ENCODE results near the gene IGFBP5. TPM values are rescaled to one million over a fixed set of nuclear protein-coding genes. Genes with fewer than 3 reads are reported as not detected.
A peak's percentile ranks its signal among the peaks of the same experiment; 100 is the strongest.

IGFBP5 gene
- total RNA-seq, 1 experiment from 2014 or later: 0.24 TPM

GRCh38 chr2:216716109-216716508 is 20.8 kb upstream of the IGFBP5 start:
- in situ Hi-C loops (cut with HindIII; ENCODE audit: low sequenced_read_pairs): no loop called here
- DNase-seq (ENCODE audit: low spot score): no peak

DNA sequence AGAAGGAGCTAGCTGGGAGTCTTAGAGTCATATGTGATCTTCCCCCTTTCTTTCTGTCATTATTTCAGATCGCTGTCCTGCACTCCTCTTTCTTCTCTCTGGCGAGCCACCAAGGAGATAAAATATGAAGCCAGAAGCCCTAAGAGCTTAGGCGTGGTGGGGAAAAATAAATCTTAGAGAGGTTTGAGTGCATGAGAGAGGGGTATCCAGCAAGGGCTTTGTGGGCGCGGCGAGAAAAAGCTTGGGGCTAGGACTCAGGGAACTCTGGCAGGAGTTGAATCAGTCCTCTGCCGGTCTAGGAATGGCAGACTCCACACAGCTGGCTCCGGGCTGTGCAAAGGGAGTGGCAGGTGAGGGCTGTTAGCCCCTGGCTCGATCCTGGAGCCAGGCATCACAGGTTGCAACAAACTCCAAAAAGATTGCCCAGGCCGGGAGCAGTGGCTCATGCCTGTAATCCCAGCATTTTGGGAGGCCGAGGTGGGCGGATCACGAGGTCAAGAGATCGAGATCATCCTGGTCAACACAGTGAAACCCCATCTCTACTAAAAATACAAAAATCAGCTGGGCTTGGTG is 20.1 kb upstream of the IGFBP5 start:
- in situ Hi-C loops (cut with HindIII; ENCODE audit: low sequenced_read_pairs): no loop called here

GRCh38 chr2:216714376-216714775 is 19.0 kb upstream of the IGFBP5 start:
- in situ Hi-C loops (cut with HindIII; ENCODE audit: low sequenced_read_pairs): no loop called here
- no peak for DNase-seq (ENCODE audit: low spot score)

More for the DNA sequence above, 20.1 kb upstream of the IGFBP5 start:
- DNase-seq (ENCODE audit: low spot score): no peak

GRCh38 chr2:216713691-216714336 is 18.5 kb upstream of the IGFBP5 start:
- peak; percentile 8 for DNase-seq (ENCODE audit: low spot score)
- in situ Hi-C loops (cut with HindIII; ENCODE audit: low sequenced_read_pairs): no loop called here

GRCh38 chr2:216711348-216711747 is 16.0 kb upstream of the IGFBP5 start:
- in situ Hi-C loops (cut with HindIII; ENCODE audit: low sequenced_read_pairs): no loop called here
- no peak for DNase-seq (ENCODE audit: low spot score)

GRCh38 chr2:216710551-216711301 is 15.4 kb upstream of the IGFBP5 start:
- in situ Hi-C loops (cut with HindIII; ENCODE audit: low sequenced_read_pairs): no loop called here
- no peak for DNase-seq (ENCODE audit: low spot score)

GRCh38 chr2:216702756-216703155 is 7.4 kb upstream of the IGFBP5 start:
- no peak for DNase-seq (ENCODE audit: low spot score)
- in situ Hi-C loops (cut with HindIII; ENCODE audit: low sequenced_read_pairs): no loop called here

- DNase-seq (ENCODE audit: low spot score): no peak
- in situ Hi-C loops (cut with HindIII; ENCODE audit: low sequenced_read_pairs): no loop called here
Observed at GRCh38 chr2:216701544-216701943, 6.2 kb upstream of the IGFBP5 start.

- in situ Hi-C loops (cut with HindIII; ENCODE audit: low sequenced_read_pairs): no loop called here
- no peak for DNase-seq (ENCODE audit: low spot score)
Observed at GRCh38 chr2:216700781-216701180, 5.4 kb upstream of the IGFBP5 start.

DNA sequence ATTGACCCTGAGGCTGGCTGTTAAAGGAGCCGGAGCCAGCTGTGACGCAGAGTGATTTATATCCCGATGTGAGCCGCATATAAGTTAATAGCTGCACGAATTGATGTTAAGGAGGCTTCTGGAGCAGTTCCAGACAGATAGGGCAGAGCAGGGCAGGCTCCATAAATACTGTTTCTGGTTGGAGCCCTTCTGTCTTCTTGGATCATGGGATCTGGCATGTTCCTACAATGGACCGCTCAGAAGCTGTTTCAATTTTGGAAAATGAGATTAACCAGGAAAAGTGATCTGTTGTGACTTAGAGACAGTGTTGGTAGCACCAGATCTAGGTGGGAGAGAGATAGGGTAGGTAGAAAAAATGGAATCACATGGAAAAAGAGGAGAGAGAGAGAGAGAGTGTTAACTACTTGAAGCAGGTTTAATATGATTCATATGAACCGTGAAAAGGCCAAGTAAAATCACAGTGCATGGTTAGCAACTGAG is 4.8 kb upstream of the IGFBP5 start:
- in situ Hi-C loops (cut with HindIII; ENCODE audit: low sequenced_read_pairs): no loop called here
- DNase-seq (ENCODE audit: low spot score): no peak

DNA sequence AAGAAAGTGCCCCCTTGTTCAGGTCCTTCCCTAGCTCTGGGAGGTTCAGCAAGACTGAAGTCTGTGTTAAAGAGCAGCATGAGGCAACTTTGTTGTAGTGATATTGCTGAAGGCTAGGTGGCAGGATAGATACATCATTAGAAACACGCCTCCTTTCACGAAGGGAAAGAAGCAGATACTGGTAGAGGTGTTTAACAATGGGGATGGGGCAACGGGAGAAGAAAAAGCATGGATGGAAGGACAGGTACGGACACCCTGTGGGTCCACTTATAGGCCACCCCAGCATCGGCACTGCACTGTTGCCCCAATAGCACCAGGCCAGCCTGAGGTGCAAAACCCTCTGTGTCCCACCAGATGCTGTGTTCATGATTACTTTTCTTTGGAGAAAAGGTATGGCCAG is 3.5 kb upstream of the IGFBP5 start:
- in situ Hi-C loops (cut with HindIII; ENCODE audit: low sequenced_read_pairs): loop anchor here (25.0 kb wide), 1 partner anchor 813 kb away; no protein-coding TSS in a partner anchor

DNA sequence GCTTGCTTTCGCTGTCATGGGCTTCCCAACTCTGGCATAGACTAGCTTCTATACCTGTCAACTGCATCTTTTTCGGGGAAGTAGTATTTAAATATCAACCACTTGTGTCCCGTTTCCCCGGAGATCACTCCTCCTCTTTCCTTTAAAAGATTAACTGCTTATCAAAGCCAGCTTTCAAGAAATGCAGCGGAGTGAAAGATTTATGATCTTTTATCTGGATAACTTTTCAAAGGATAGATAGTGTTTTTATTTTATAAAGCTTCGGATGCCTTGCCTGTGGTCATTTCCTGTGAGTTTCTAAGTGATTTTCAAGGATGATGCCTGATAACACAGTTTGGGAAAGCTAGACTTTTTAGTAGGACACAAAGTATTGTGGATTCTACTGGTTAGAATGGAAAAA is 2.9 kb upstream of the IGFBP5 start:
- DNase-seq (ENCODE audit: low spot score): peak; percentile 23
- in situ Hi-C loops (cut with HindIII; ENCODE audit: low sequenced_read_pairs): loop anchor here (25.0 kb wide), 1 partner anchor 814 kb away; no protein-coding TSS in a partner anchor

More for the DNA sequence above, 3.5 kb upstream of the IGFBP5 start:
- DNase-seq (ENCODE audit: low spot score): peak; percentile 89

GRCh38 chr2:216696751-216697560 is 1.6 kb upstream of the IGFBP5 start:
- in situ Hi-C loops (cut with HindIII; ENCODE audit: low sequenced_read_pairs): loop anchor here (25.0 kb wide), 1 partner anchor 815 kb away; no protein-coding TSS in a partner anchor
- peak; percentile 73 for DNase-seq (ENCODE audit: low spot score)

- peak; percentile 58 for DNase-seq (ENCODE audit: low spot score)
- in situ Hi-C loops (cut with HindIII; ENCODE audit: low sequenced_read_pairs): loop anchor here (25.0 kb wide), 1 partner anchor 816 kb away; no protein-coding TSS in a partner anchor
Observed at GRCh38 chr2:216696321-216696720, 972 bp upstream of the IGFBP5 start.

DNA sequence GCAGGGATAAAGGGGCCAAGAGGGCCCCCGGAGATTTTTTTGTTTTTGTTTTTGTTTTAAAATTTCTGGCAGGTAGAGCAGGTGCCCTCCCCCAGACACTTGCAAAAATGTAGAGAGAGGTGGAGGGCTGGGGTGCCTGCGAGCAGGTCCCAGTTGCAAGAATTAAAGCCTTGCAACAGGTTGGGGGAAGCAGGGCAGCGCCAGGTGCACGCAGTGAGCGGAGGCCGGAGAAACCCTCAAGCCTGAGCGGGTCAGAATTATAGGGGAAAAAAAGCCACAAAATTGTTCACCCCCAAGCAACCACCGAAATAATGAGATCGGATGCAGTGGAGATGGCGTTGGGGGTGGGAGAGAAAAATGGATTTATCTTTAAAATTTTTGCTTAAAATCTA is 527 bp downstream of the IGFBP5 start:
- in situ Hi-C loops (cut with HindIII; ENCODE audit: low sequenced_read_pairs): loop anchor here (25.0 kb wide), 1 partner anchor 817 kb away; no protein-coding TSS in a partner anchor
- DNase-seq (ENCODE audit: low spot score): peak; percentile 50

GRCh38 chr2:216694082-216694825 is 1.1 kb downstream of the IGFBP5 start:
- in situ Hi-C loops (cut with HindIII; ENCODE audit: low sequenced_read_pairs): loop anchor here (25.0 kb wide), 1 partner anchor 818 kb away; no protein-coding TSS in a partner anchor
- DNase-seq (ENCODE audit: low spot score): peak; percentile 80

DNA sequence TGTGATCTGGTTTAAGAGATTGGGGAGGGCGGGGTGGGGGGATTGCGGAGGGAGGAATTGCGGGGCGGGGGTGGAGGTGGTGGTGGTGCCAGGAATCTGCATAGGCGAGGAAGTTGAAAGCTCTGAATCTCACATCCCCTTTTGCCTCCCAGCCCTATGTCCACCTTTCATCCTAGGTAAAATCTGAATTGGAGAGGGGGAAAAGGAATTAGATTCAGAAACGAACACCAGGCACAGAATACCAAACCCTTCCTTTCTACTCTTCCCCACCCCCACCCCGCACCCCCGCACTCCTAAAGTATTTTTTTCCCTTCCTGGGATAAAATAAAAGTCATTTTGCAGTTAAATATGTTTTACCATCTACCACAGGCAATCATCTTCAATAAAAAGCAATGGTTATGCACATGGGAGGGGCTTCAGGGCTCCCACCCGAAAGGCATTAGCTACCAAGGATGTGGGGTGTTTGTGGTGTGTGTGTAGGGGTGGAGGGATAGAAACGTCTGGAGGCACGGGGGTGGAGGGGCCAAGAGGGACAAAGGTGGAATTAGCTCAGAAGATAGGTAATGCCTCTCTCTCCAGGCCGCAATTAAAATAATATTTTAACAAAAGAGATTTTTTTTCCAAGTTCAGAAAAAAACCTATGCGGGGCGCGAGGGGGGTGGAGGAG is 1.8 kb downstream of the IGFBP5 start:
- in situ Hi-C loops (cut with HindIII; ENCODE audit: low sequenced_read_pairs): loop anchor here (25.0 kb wide), 1 partner anchor 819 kb away; no protein-coding TSS in a partner anchor
- peak; percentile 38 for DNase-seq (ENCODE audit: low spot score)

All from G401 (cell line).